Liver (tissue), 9 donors: ENCODE data around the gene ZNF132. TPM values are rescaled to one million over a fixed set of nuclear protein-coding genes. Genes with fewer than 3 reads are reported as not detected.

Source experiments
- DNase-seq: peaks from one replicate; pipeline ENCODE4 v3.0.0-alpha.2; 2017; ENCODE audit warnings: low spot score
- H3K27ac ChIP-seq, 2 donors: one replicate each; pipeline ENCODE4 v1.7.0; 2013; ENCODE audit warnings: inconsistent platforms in 2 of 2, low read length in 2 of 2, control low read depth in 1 of 2, low read depth in 1 of 2, mild to moderate bottlenecking in 1 of 2
- H3K27me3 ChIP-seq, 4 donors: one replicate each; pipeline versions ENCODE4 v1.6.1 to v1.7.0; 2013; ENCODE audit warnings: low read length in 3 of 4, inconsistent platforms in 1 of 4, mild to moderate bottlenecking in 1 of 4, moderate library complexity in 1 of 4; ENCODE audit not compliant: control insufficient read depth in 4 of 4, insufficient read depth in 4 of 4
- H3K36me3 ChIP-seq, 4 donors: one replicate each; pipeline versions ENCODE4 v1.6.1 to v1.7.0; 2013; ENCODE audit warnings: low read length in 3 of 4, mild to moderate bottlenecking in 3 of 4, low read depth in 1 of 4, moderate library complexity in 1 of 4; ENCODE audit not compliant: control insufficient read depth in 4 of 4, insufficient read depth in 3 of 4
- H3K4me1 ChIP-seq, 4 donors: one replicate each; pipeline versions ENCODE4 v1.6.1 to v1.7.0; 2013; ENCODE audit warnings: low read length in 3 of 4, mild to moderate bottlenecking in 3 of 4, moderate library complexity in 1 of 4; ENCODE audit not compliant: control insufficient read depth in 4 of 4, insufficient read depth in 4 of 4
- H3K4me3 ChIP-seq, 3 donors: one replicate each; pipeline versions ENCODE4 v1.6.1 to v1.7.0; 2013; ENCODE audit warnings: low read length in 3 of 3, control low read depth in 1 of 3, low read depth in 1 of 3, mild to moderate bottlenecking in 1 of 3
- H3K9ac ChIP-seq, 2 donors: one replicate each; pipeline ENCODE4 v1.7.0; 2013; ENCODE audit warnings: low read length in 2 of 2, mild to moderate bottlenecking in 2 of 2, moderate library complexity in 2 of 2, control low read depth in 1 of 2, low read depth in 1 of 2
- H3K9me3 ChIP-seq, 4 donors: one replicate each; pipeline versions ENCODE4 v1.6.1 to v1.7.0; 2013; ENCODE audit warnings: low read length in 3 of 4; ENCODE audit not compliant: control insufficient read depth in 4 of 4
- EGR1 ChIP-seq, 2 donors: IDR thresholded peaks; 2 replicates each; pipeline ENCODE4 v1.6.1; 2016 to 2018; ENCODE audit warnings: antibody characterized with exemption in 2 of 2, low read depth in 2 of 2
- FOXA1 ChIP-seq: IDR thresholded peaks from 2 replicates; pipeline ENCODE4 v1.6.1; 2016; ENCODE audit warnings: antibody characterized with exemption
- FOXA2 ChIP-seq: IDR thresholded peaks from 2 replicates; pipeline ENCODE4 v1.6.1; 2016; ENCODE audit warnings: antibody characterized with exemption
- GABPA ChIP-seq, 2 donors: IDR thresholded peaks in 1 of 2; conservative IDR thresholded peaks in 1 of 2; 2 replicates each; pipeline ENCODE4 v1.6.1; 2016; ENCODE audit warnings: antibody characterized with exemption in 2 of 2, mild to moderate bottlenecking in 1 of 2, moderate library complexity in 1 of 2
- HNF4A ChIP-seq, 2 donors: conservative IDR thresholded peaks; 2 replicates each; pipeline ENCODE4 v1.6.1; 2016; ENCODE audit warnings: antibody characterized with exemption in 2 of 2, mild to moderate bottlenecking in 2 of 2
- HNF4G ChIP-seq: IDR thresholded peaks from 2 replicates; pipeline ENCODE4 v1.6.1; 2016; ENCODE audit warnings: antibody characterized with exemption
- JUND ChIP-seq, 2 donors: IDR thresholded peaks; 2 replicates each; pipeline ENCODE4 v1.6.1; 2016; ENCODE audit warnings: antibody characterized with exemption in 2 of 2
- NR2F2 ChIP-seq: IDR thresholded peaks from 2 replicates; pipeline ENCODE4 v1.6.1; 2016; ENCODE audit warnings: antibody characterized with exemption
- RAD21 ChIP-seq, 2 donors: IDR thresholded peaks; 2 replicates each; pipeline ENCODE4 v1.6.1; 2016; ENCODE audit warnings: antibody characterized with exemption in 2 of 2, mild to moderate bottlenecking in 2 of 2
- RXRA ChIP-seq, 2 donors: IDR thresholded peaks; 2 replicates each; pipeline ENCODE4 v1.6.1; 2017 to 2018; ENCODE audit warnings: antibody characterized with exemption in 2 of 2, mild to moderate bottlenecking in 1 of 2
- SP1 ChIP-seq: IDR thresholded peaks from 2 replicates; pipeline ENCODE4 v1.6.1; 2018; ENCODE audit warnings: antibody characterized with exemption, mild to moderate bottlenecking
- TAF1 ChIP-seq: conservative IDR thresholded peaks from 2 replicates; pipeline ENCODE4 v1.6.1; 2016; ENCODE audit warnings: antibody characterized with exemption, mild to moderate bottlenecking
- YY1 ChIP-seq: IDR thresholded peaks from 2 replicates; pipeline ENCODE4 v1.6.1; 2016; ENCODE audit warnings: antibody characterized with exemption, mild to moderate bottlenecking
- WGBS: extraction: QIAGEN DNeasy Blood & Tissue Kit; methylation state at CpG from one replicate; pipeline ENCODE4 v1.1.7; 2013; 5-methylcytosine and 5-hydroxymethylcytosine counted together
- polyA plus RNA-seq, 2 donors: library from polyadenylated mRNA; stranded (reverse) in 1 of 2; unstranded in 1 of 2; fragments of 200-250 nt in 1 of 2; fragments of >200 nt in 1 of 2; fragmentation: Nextera tagmentation in 1 of 2; extraction: Ambion mirVana in 1 of 2; gene quantifications; one replicate each; pipeline versions ENCODE4 v1.2.1 to v1.2.3, GENCODE V29; 2013 to 2015
- total RNA-seq, 2 donors: library from RNA; depleted of rRNA; stranded (reverse); fragments of >200 nt; gene quantifications; one replicate each; pipeline ENCODE4 v1.2.3, GENCODE V29; 2014
- TF ChIP-seq, protein P1 (sequence below): IDR thresholded peaks from 2 replicates; pipeline ENCODE4 v1.6.1; 2016; ENCODE audit warnings: antibody characterized with exemption
- TF ChIP-seq, protein P2 (sequence below): IDR thresholded peaks from 2 replicates; pipeline ENCODE4 v1.6.1; 2016; ENCODE audit warnings: antibody characterized with exemption
- TF ChIP-seq, protein P3 (sequence below): fragments of 150-350 bp; IDR thresholded peaks from 2 replicates; pipeline ENCODE4 v1.5.1; 2017; ENCODE audit warnings: improper control_type of control experiment, low read depth, low read length; ENCODE audit not compliant: missing input control
- TF ChIP-seq, protein P4 (sequence below): IDR thresholded peaks from 2 replicates; pipeline ENCODE4 v1.6.1; 2016; ENCODE audit warnings: antibody characterized with exemption, mild to moderate bottlenecking
- TF ChIP-seq, protein P5 (sequence below): IDR thresholded peaks from 2 replicates; pipeline ENCODE4 v1.6.1; 2016; ENCODE audit warnings: antibody characterized with exemption
- donor health status: healthy.
- donor health status: healthy.
- donor health status: healthy.
- donor health status: healthy.
- donor health status: healthy.

ZNF132 gene
- total and polyA plus RNA-seq, 4 donors: 0.64 to 2.0 (median 1.0) TPM

DNA sequence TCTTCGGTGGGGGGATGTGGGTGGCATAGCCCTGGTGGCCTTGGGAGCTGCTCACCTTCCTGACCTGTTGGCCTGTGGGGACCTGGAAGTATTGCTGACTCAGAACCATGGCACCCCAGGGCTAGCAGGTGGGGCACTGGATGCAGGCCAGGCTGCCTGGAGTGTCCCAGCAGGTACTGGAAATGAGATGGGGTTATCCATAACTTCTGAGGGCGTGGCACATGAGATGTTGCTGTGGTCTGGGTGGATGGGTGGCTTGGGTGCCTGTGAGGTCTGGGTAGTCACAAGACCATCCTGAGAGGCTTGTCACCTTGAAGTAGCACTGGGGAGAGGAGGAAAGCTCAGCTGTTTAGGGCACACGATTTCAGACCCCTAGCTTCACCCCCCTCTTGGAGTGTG, 45.1 kb downstream of the ZNF132 start:
- peaks cover 0 to 5% (median 0%) of the 10 kb centered on the region in 4 donors for H3K27me3 ChIP-seq
- 77% methylated on average over 3 of the region's 3 CpGs for WGBS
- TF ChIP-seq JUND (IDR thresholded peaks at IDR 0.05) (no peak), HNF4G (no peak), RAD21 (IDR thresholded peaks at IDR 0.05) (no peak), NR2F2 (no peak), EGR1 (IDR thresholded peaks at IDR 0.05; ENCODE audit: low read depth in 2 of 2) (no peak)
- H3K9ac ChIP-seq: no peak overlapping the region
- H3K4me1 ChIP-seq: peaks cover 0 to 6% (median 3%) of the 10 kb centered on the region in 4 donors
- no peaks in the 10 kb centered on the region for H3K9me3 ChIP-seq
- DNase-seq: no peak
- peaks cover 23 to 42% (median 26%) of the 10 kb centered on the region in 4 donors for H3K36me3 ChIP-seq
- no peak overlapping the region for H3K4me3 ChIP-seq
- no peak overlapping the region for H3K27ac ChIP-seq

DNA sequence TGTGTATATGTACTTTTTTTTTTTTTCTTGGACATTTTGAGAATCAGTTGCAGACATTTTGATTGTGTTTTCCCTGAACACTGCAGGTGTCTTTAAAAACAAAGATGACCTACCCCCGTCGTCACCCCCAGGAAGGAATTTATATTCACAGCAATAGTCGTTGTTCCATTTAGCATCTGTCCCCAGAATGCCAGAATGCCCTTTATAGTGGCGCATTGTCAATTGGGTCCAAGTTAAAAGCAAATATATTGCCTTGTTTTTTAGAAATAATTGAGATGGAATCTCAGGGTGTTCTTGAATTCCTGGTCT, 46.3 kb downstream of the ZNF132 start:
- Histone ChIP-seq H3K9me3 (no peaks in the 10 kb centered on the region), H3K36me3 (peaks cover 24 to 48% (median 30%) of the 10 kb centered on the region in 4 donors), H3K27ac (no peak overlapping the region), H3K4me1 (peaks cover 0 to 6% (median 4%) of the 10 kb centered on the region in 4 donors), H3K27me3 (peaks cover 0 to 5% (median 0%) of the 10 kb centered on the region in 4 donors), H3K4me3 (no peak overlapping the region), H3K9ac (no peak overlapping the region)
- no peak for TF ChIP-seq GABPA (IDR thresholded peaks at IDR 0.05 in 1 of 2, conservative IDR thresholded peaks at IDR 0.05 in 1 of 2)
- TF ChIP-seq, protein P1, sequence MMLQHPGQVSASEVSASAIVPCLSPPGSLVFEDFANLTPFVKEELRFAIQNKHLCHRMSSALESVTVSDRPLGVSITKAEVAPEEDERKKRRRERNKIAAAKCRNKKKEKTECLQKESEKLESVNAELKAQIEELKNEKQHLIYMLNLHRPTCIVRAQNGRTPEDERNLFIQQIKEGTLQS: no peak
- WGBS: 92% methylated on average over 4 of the region's 4 CpGs
- no peak for DNase-seq

DNA sequence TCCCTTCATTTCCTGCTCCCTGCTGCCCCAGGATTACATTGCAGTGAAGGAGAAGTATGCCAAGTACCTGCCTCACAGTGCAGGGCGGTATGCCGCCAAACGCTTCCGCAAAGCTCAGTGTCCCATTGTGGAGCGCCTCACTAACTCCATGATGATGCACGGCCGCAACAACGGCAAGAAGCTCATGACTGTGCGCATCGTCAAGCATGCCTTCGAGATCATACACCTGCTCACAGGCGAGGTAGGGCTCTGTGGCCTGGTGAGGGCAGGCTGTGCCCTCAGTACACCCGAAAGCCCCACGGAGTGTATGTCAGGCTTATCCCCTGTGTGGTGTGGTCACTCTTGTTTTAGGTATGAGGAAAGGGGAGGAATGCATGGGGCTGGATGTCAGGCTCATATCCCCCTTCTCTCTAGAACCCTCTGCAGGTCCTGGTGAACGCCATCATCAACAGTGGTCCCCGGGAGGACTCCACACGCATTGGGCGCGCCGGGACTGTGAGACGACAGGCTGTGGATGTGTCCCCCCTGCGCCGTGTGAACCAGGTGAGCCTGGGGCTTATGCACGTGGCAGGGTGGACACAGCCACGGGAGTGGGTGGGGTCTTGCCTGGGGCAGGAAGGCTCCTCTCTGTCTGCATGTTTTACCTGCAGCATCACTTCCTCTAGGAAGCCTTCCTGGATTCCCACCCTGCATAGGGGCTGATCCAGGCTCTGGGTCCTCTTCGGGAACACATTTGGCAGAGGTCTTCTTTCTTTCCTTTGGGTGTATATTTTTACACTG, 46.8 kb downstream of the ZNF132 start:
- H3K36me3 ChIP-seq: peaks cover 24 to 52% (median 31%) of the 10 kb centered on the region in 4 donors

More for the DNA sequence above, 46.8 kb downstream of the ZNF132 start:
- no peak for DNase-seq
- 95% methylated on average over 26 of the region's 26 CpGs for WGBS
- H3K9me3 ChIP-seq: no peaks in the 10 kb centered on the region
- peaks cover 0 to 5% (median 0%) of the 10 kb centered on the region in 4 donors for H3K27me3 ChIP-seq
- H3K27ac ChIP-seq: no peak overlapping the region
- H3K4me1 ChIP-seq: peaks cover 2 to 6% (median 6%) of the 10 kb centered on the region in 4 donors
- TF ChIP-seq EGR1 (IDR thresholded peaks at IDR 0.05; ENCODE audit: low read depth in 2 of 2) (no peak), YY1 (no peak), TAF1 (no peak), SP1 (no peak), NR2F2 (no peak), HNF4A (conservative IDR thresholded peaks at IDR 0.05) (no peak), FOXA2 (no peak), HNF4G (no peak), GABPA (IDR thresholded peaks at IDR 0.05 in 1 of 2, conservative IDR thresholded peaks at IDR 0.05 in 1 of 2) (no peak), FOXA1 (no peak), RXRA (IDR thresholded peaks at IDR 0.05) (no peak), JUND (IDR thresholded peaks at IDR 0.05) (no peak), RAD21 (IDR thresholded peaks at IDR 0.05) (no peak)
- TF ChIP-seq, protein P2, sequence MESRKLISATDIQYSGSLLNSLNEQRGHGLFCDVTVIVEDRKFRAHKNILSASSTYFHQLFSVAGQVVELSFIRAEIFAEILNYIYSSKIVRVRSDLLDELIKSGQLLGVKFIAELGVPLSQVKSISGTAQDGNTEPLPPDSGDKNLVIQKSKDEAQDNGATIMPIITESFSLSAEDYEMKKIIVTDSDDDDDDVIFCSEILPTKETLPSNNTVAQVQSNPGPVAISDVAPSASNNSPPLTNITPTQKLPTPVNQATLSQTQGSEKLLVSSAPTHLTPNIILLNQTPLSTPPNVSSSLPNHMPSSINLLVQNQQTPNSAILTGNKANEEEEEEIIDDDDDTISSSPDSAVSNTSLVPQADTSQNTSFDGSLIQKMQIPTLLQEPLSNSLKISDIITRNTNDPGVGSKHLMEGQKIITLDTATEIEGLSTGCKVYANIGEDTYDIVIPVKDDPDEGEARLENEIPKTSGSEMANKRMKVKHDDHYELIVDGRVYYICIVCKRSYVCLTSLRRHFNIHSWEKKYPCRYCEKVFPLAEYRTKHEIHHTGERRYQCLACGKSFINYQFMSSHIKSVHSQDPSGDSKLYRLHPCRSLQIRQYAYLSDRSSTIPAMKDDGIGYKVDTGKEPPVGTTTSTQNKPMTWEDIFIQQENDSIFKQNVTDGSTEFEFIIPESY: no peak
- TF ChIP-seq, protein P3, sequence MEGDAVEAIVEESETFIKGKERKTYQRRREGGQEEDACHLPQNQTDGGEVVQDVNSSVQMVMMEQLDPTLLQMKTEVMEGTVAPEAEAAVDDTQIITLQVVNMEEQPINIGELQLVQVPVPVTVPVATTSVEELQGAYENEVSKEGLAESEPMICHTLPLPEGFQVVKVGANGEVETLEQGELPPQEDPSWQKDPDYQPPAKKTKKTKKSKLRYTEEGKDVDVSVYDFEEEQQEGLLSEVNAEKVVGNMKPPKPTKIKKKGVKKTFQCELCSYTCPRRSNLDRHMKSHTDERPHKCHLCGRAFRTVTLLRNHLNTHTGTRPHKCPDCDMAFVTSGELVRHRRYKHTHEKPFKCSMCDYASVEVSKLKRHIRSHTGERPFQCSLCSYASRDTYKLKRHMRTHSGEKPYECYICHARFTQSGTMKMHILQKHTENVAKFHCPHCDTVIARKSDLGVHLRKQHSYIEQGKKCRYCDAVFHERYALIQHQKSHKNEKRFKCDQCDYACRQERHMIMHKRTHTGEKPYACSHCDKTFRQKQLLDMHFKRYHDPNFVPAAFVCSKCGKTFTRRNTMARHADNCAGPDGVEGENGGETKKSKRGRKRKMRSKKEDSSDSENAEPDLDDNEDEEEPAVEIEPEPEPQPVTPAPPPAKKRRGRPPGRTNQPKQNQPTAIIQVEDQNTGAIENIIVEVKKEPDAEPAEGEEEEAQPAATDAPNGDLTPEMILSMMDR: no peak
- TF ChIP-seq, protein P4, sequence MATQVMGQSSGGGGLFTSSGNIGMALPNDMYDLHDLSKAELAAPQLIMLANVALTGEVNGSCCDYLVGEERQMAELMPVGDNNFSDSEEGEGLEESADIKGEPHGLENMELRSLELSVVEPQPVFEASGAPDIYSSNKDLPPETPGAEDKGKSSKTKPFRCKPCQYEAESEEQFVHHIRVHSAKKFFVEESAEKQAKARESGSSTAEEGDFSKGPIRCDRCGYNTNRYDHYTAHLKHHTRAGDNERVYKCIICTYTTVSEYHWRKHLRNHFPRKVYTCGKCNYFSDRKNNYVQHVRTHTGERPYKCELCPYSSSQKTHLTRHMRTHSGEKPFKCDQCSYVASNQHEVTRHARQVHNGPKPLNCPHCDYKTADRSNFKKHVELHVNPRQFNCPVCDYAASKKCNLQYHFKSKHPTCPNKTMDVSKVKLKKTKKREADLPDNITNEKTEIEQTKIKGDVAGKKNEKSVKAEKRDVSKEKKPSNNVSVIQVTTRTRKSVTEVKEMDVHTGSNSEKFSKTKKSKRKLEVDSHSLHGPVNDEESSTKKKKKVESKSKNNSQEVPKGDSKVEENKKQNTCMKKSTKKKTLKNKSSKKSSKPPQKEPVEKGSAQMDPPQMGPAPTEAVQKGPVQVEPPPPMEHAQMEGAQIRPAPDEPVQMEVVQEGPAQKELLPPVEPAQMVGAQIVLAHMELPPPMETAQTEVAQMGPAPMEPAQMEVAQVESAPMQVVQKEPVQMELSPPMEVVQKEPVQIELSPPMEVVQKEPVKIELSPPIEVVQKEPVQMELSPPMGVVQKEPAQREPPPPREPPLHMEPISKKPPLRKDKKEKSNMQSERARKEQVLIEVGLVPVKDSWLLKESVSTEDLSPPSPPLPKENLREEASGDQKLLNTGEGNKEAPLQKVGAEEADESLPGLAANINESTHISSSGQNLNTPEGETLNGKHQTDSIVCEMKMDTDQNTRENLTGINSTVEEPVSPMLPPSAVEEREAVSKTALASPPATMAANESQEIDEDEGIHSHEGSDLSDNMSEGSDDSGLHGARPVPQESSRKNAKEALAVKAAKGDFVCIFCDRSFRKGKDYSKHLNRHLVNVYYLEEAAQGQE: no peak
- TF ChIP-seq, protein P5, sequence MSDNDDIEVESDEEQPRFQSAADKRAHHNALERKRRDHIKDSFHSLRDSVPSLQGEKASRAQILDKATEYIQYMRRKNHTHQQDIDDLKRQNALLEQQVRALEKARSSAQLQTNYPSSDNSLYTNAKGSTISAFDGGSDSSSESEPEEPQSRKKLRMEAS: no peak
- TF ChIP-seq, protein P1: no peak
- H3K4me3 ChIP-seq: no peak overlapping the region
- no peak overlapping the region for H3K9ac ChIP-seq
